Naive thymus-derived CD4-positive, alpha-beta T cell (primary cell): ENCODE results near the gene FCER1G. TPM values are rescaled to one million over a fixed set of nuclear protein-coding genes. Genes with fewer than 3 reads are reported as not detected.
A peak's percentile ranks its signal among the peaks of the same experiment; 100 is the strongest.

ENCODE experiments used
- ATAC-seq: fragments of 150-1000 bp; cut with Tn5 transposase; 2 replicates; pipeline ENCODE4 v1.10.0; 2021; ENCODE audit warnings: mild to moderate bottlenecking, moderate library complexity
- CTCF ChIA-PET: fragments of 350-600 bp; sonication (Branson Sonifier 250); formaldehyde crosslinking; loops from one replicate; lab custom pipeline; 2021; ENCODE audit warnings: antibody characterized with exemption; lab: Charles Lee
- POLR2A ChIA-PET: fragments of 350-600 bp; sonication (Branson Sonifier 250); formaldehyde crosslinking; loops from one replicate; lab custom pipeline; 2021; ENCODE audit warnings: antibody characterized with exemption, inconsistent platforms; lab: Charles Lee
- DNase-seq, 9 donors: peaks; one replicate each; pipeline versions ENCODE4 v3.0.0 to v3.0.0-alpha.2; 2020 to 2022; ENCODE audit warnings: mixed read lengths in 1 of 9
- H3K27ac ChIP-seq: one replicate; pipeline ENCODE4 v1.7.0; 2013; ENCODE audit warnings: mild to moderate bottlenecking, low read depth, low read length, moderate library complexity
- H3K27me3 ChIP-seq, 2 donors: one replicate each; pipeline ENCODE4 v1.7.0; 2013; ENCODE audit warnings: low read length in 2 of 2, mild to moderate bottlenecking in 2 of 2, moderate library complexity in 2 of 2; ENCODE audit not compliant: control insufficient read depth in 2 of 2, insufficient read depth in 2 of 2
- H3K36me3 ChIP-seq, 3 experiments: 1 replicate in 2 of 3; 2 replicates in 1 of 3; pipeline ENCODE4 v1.7.0; 2013; ENCODE audit warnings: low read length in 3 of 3, mild to moderate bottlenecking in 3 of 3, moderate library complexity in 1 of 3; ENCODE audit not compliant: insufficient read depth in 3 of 3, control insufficient read depth in 2 of 3
- H3K4me1 ChIP-seq, 2 donors: one replicate each; pipeline ENCODE4 v1.7.0; 2013; ENCODE audit warnings: low read length in 2 of 2, mild to moderate bottlenecking in 2 of 2, moderate library complexity in 1 of 2; ENCODE audit not compliant: control insufficient read depth in 2 of 2, insufficient read depth in 2 of 2
- H3K4me3 ChIP-seq: 2 replicates; pipeline ENCODE4 v1.7.0; 2013; ENCODE audit warnings: mild to moderate bottlenecking, low read length
- H3K9me3 ChIP-seq, 3 experiments: 1 replicate in 2 of 3; 2 replicates in 1 of 3; pipeline ENCODE4 v1.7.0; 2013; ENCODE audit warnings: low read length in 3 of 3; ENCODE audit not compliant: control insufficient read depth in 2 of 3
- H3K27ac Mint-ChIP-seq, 9 donors: one replicate each; pipeline ENCODE4 v1.8.0; 2020 to 2022; ENCODE audit warnings: mixed read lengths in 9 of 9, mild to moderate bottlenecking in 8 of 9, moderate library complexity in 5 of 9, inconsistent platforms in 2 of 9
- H3K27me3 Mint-ChIP-seq, 5 donors: one replicate each; pipeline ENCODE4 v1.8.0; 2021 to 2022; ENCODE audit warnings: mixed read lengths in 5 of 5, mild to moderate bottlenecking in 1 of 5
- H3K36me3 Mint-ChIP-seq, 5 donors: one replicate each; pipeline ENCODE4 v1.8.0; 2020 to 2022; ENCODE audit warnings: mixed read lengths in 5 of 5, mild to moderate bottlenecking in 3 of 5, inconsistent platforms in 1 of 5
- H3K4me1 Mint-ChIP-seq, 7 donors: one replicate each; pipeline ENCODE4 v1.8.0; 2020 to 2022; ENCODE audit warnings: mixed read lengths in 7 of 7, mild to moderate bottlenecking in 3 of 7, inconsistent platforms in 1 of 7
- H3K4me3 Mint-ChIP-seq, 10 donors: one replicate each; pipeline ENCODE4 v1.8.0; 2020 to 2022; ENCODE audit warnings: mild to moderate bottlenecking in 10 of 10, mixed read lengths in 10 of 10, moderate library complexity in 6 of 10, inconsistent platforms in 2 of 10
- H3K9me3 Mint-ChIP-seq, 11 donors: one replicate each; pipeline ENCODE4 v1.8.0; 2020 to 2022; ENCODE audit warnings: mixed read lengths in 11 of 11, mild to moderate bottlenecking in 4 of 11, inconsistent platforms in 1 of 11, moderate library complexity in 1 of 11
- intact Hi-C, 2 donors: fragments of 100-400 bp; cut with micrococcal nuclease; formaldehyde crosslinking; loops; one replicate each; pipeline ENCODE4 v1.15.1; 2023
- polyA plus RNA-seq, 2 donors: library from polyadenylated mRNA; unstranded; fragments of 300-500 nt; fragmentation: Illumina TruSeq; gene quantifications; one replicate each; pipeline ENCODE4 v1.2.3, GENCODE V29; 2021
- total RNA-seq, 6 experiments: library from RNA in 5 of 6; stranded (reverse) in 5 of 6; gene quantifications; 1 replicate in 5 of 6; 2 replicates in 1 of 6; pipeline ENCODE4 v1.2.3 and lab custom pipeline; 2021 to 2026

The FCER1G gene
- total and polyA plus RNA-seq, 7 experiments from 2014 or later = 2.6 to 171 (median 13.9) TPM

DNA sequence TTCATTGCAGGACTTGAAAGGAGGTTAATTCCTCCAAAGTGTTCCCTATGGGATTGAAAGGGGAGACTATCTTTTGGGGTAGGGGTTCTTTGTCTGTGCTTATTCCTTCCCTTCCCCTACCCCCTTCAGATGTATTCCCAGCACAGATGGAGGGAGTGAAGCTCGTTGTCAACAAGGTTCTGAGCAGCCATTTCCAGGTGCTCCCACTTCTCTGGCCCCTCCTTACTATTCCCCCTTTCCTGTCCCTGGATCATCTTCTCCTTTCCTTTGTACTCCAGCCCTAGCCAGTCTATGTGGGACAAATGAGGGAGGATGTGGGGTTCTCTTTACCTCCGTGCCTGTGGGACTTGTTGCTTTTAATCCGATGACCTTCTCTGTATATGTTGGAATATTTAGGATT, 11.7 kb downstream of the FCER1G start:
- ATAC-seq = no peak
- CTCF ChIA-PET = interaction anchor here (0.7 to 8.2 kb wide), 19 partner anchors 10 to 184 kb away, joined by 3 to 91 read pairs (median 10); partner anchors contain the start of genes CFAP126, FCER1G, NDUFS2 and PPOX
- Mint-ChIP-seq H3K4me1 (peaks cover 19 to 54% (median 41%) of the 10 kb centered on the region in 7 donors), H3K27me3 (no peaks in the 10 kb centered on the region), H3K9me3 (no peaks in the 10 kb centered on the region), H3K27ac (peak overlapping the region in 8 of 9 donors; percentile 17 to 99 (median 70)), H3K4me3 (peak overlapping the region; percentile 74 to 100 (median 98)), H3K36me3 (peaks cover 0 to 13% (median 3%) of the 10 kb centered on the region in 5 donors)
- peak overlapping the region; percentile 73 for H3K4me3 ChIP-seq
- POLR2A ChIA-PET = interaction anchor here (1.0 to 16.8 kb wide), 9 partner anchors 10 to 158 kb away, joined by 3 to 508 read pairs (median 16); partner anchors contain the start of genes ADAMTS4, FCER1G, NDUFS2 and PPOX
- peaks cover 8 to 24% of the 10 kb centered on the region in 2 donors for H3K4me1 ChIP-seq
- intact Hi-C loops = loop anchor here (1.0 to 10.0 kb wide), 9 partner anchors 65 to 962 kb away; partner anchors contain the start of genes CFAP126 (in 1 of the 2), DCAF8 (in 1 of the 2), SDHC (in 1 of the 2) and USF1 (in 1 of the 2)
- H3K27ac ChIP-seq = peak overlapping the region; percentile 70
- DNase-seq = no peak
- peaks cover 0 to 26% (median 0%) of the 10 kb centered on the region in 3 experiments for H3K36me3 ChIP-seq
- H3K9me3 ChIP-seq = no peaks in the 10 kb centered on the region
- H3K27me3 ChIP-seq = no peaks in the 10 kb centered on the region

DNA sequence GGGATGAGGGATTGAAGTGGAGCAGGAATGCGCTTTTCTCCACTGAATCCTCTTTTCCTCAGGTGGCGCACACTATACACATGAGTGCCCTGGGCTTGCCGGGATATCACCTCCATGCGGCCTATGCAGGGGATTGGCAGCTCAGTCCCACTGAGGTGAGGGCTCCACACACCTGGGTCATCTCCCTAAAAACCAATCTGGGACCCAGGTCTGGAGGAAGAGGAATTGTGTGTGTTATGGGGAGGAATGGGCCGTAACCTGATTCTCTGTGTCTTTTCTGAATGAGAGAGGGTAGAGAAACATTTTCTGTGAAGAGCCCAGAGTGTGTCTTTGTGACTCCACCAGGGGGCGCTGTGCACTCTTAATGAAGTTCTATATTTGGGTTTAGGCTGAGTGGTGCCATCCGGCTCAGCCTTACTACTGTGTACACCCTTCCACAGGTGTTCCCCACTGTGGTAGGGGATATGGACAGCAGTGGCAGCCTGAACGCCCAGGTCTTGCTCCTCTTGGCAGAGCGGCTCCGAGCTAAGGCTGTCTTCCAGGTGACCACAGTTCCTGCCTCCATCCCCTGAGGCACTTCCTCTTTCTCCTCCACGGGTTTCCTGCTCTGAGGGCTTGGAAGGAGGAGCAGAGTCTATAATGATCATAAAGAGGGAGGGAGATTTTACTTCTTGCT, 12.2 kb downstream of the FCER1G start:
- ATAC-seq = peak; percentile 60
- H3K4me1 Mint-ChIP-seq = peaks cover 19 to 49% (median 39%) of the 10 kb centered on the region in 7 donors
- H3K36me3 ChIP-seq = peaks cover 0 to 26% (median 0%) of the 10 kb centered on the region in 3 experiments
- ChIA-PET CTCF (interaction anchor here (0.6 to 8.2 kb wide), 21 partner anchors 8 to 157 kb away, joined by 3 to 91 read pairs (median 5); partner anchors contain the start of genes NDUFS2, PPOX and SDHC), POLR2A (interaction anchor here (1.0 to 16.8 kb wide), 6 partner anchors 11 to 158 kb away, joined by 3 to 508 read pairs (median 13); partner anchors contain the start of genes ADAMTS4, FCER1G, NDUFS2 and SDHC)
- no peaks in the 10 kb centered on the region for H3K27me3 ChIP-seq
- H3K4me3 ChIP-seq = peak overlapping the region; percentile 49
- peak overlapping the region; percentile 46 to 99 (median 81) for H3K27ac Mint-ChIP-seq
- H3K4me1 ChIP-seq = peaks cover 8 to 24% of the 10 kb centered on the region in 2 donors
- DNase-seq = peak; percentile 76 to 89 (median 84)
- no peaks in the 10 kb centered on the region for H3K9me3 ChIP-seq
- H3K4me3 Mint-ChIP-seq = peak overlapping the region; percentile 74 to 100 (median 98)
- intact Hi-C loops = loop anchor here (1.0 to 10.0 kb wide), 9 partner anchors 64 to 963 kb away; partner anchors contain the start of genes CFAP126 (in 1 of the 2), DCAF8 (in 1 of the 2), SDHC (in 1 of the 2) and USF1 (in 1 of the 2)
- H3K36me3 Mint-ChIP-seq = peaks cover 0 to 13% (median 3%) of the 10 kb centered on the region in 5 donors
- H3K27ac ChIP-seq = peak overlapping the region; percentile 4
- H3K27me3 Mint-ChIP-seq = no peaks in the 10 kb centered on the region
- H3K9me3 Mint-ChIP-seq = no peaks in the 10 kb centered on the region

DNA sequence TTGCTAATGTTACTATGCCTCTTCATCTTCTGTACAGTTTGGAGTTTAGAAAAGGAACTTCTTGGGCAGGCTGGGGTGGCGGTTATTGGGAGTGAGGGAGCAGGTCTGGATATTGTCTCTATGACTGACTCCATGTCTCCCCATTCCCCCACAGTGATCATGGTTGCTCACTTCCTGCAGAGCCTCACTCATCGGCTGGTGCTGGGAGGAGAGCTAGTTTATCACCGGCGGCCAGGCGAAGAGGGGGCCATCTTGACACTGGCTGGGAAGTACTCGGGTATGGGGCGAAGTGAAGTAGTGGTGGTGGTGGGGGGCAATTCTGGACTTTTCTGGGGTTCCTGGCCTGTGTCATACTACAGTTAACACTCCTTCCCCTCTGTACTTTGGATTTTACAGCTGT, 12.9 kb downstream of the FCER1G start:
- DNase-seq = no peak
- H3K4me1 ChIP-seq = peaks cover 8 to 24% of the 10 kb centered on the region in 2 donors
- Mint-ChIP-seq H3K4me1 (peaks cover 19 to 47% (median 39%) of the 10 kb centered on the region in 7 donors), H3K27ac (peak overlapping the region; percentile 46 to 99 (median 81)), H3K4me3 (peak overlapping the region; percentile 43 to 100 (median 98)), H3K9me3 (no peaks in the 10 kb centered on the region), H3K36me3 (peaks cover 0 to 13% (median 3%) of the 10 kb centered on the region in 5 donors), H3K27me3 (no peaks in the 10 kb centered on the region)
- no peak overlapping the region for H3K4me3 ChIP-seq
- intact Hi-C loops = loop anchor here (5.0 to 10.0 kb wide), 5 partner anchors 139 to 963 kb away; partner anchors contain the start of genes CFAP126 (in 1 of the 2), DCAF8 (in 1 of the 2) and USF1 (in 1 of the 2)
- no peak overlapping the region for H3K27ac ChIP-seq
- peaks cover 0 to 26% (median 0%) of the 10 kb centered on the region in 3 experiments for H3K36me3 ChIP-seq
- ATAC-seq = no peak
- POLR2A ChIA-PET = interaction anchor here (2.3 to 16.8 kb wide), 2 partner anchors 29 to 78 kb away, joined by 7 to 508 read pairs; partner anchors contain the start of genes ADAMTS4 and NDUFS2
- no peaks in the 10 kb centered on the region for H3K27me3 ChIP-seq
- CTCF ChIA-PET = interaction anchor here (0.6 to 8.2 kb wide), 13 partner anchors 9 to 156 kb away, joined by 3 to 91 read pairs (median 4); partner anchors contain the start of genes NDUFS2 and SDHC
- H3K9me3 ChIP-seq = no peaks in the 10 kb centered on the region

DNA sequence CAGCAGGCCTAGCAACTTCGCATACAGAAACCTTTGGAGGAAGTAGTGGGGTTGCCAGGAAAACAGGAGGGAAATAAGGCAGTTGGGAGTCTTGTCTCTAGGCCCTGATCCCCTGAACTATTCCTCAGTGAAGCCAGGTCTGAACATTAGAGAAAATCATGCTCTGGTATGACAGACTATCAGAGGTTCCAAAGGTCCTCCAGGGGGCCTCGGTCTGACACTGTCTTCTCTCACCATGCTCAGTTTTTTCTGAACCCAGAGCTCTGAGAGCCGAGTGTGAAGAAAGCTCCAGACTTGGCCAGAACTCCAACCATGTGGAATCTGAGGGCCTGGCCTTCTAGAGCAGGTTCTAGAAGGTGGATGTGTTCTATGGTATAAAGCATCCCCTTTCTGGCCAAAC, 14.8 kb downstream of the FCER1G start:
- CTCF ChIA-PET = interaction anchor here (0.5 to 8.2 kb wide), 11 partner anchors 11 to 154 kb away, joined by 3 to 91 read pairs (median 3); partner anchors contain the start of genes NDUFS2 and SDHC
- DNase-seq (no peak), ATAC-seq (no peak)
- Mint-ChIP-seq H3K27ac (peak overlapping the region in 5 of 9 donors; percentile 18 to 67 (median 34)), H3K9me3 (no peaks in the 10 kb centered on the region), H3K27me3 (no peaks in the 10 kb centered on the region), H3K4me3 (no peak overlapping the region), H3K4me1 (peaks cover 19 to 37% (median 32%) of the 10 kb centered on the region in 7 donors), H3K36me3 (peaks cover 0 to 13% (median 3%) of the 10 kb centered on the region in 5 donors)
- Histone ChIP-seq H3K27me3 (no peaks in the 10 kb centered on the region), H3K27ac (no peak overlapping the region), H3K4me3 (no peak overlapping the region), H3K9me3 (no peaks in the 10 kb centered on the region), H3K36me3 (peaks cover 0 to 26% (median 0%) of the 10 kb centered on the region in 3 experiments), H3K4me1 (peaks cover 8 to 24% of the 10 kb centered on the region in 2 donors)
- POLR2A ChIA-PET = interaction anchor here (0.5 to 16.8 kb wide), 4 partner anchors 31 to 84 kb away, joined by 3 to 508 read pairs (median 8); partner anchors contain the start of genes ADAMTS4, NDUFS2 and SDHC
- intact Hi-C loops = loop anchor here (5.0 to 10.0 kb wide), 5 partner anchors 137 to 965 kb away; partner anchors contain the start of genes CFAP126 (in 1 of the 2), DCAF8 (in 1 of the 2) and USF1 (in 1 of the 2)

DNA sequence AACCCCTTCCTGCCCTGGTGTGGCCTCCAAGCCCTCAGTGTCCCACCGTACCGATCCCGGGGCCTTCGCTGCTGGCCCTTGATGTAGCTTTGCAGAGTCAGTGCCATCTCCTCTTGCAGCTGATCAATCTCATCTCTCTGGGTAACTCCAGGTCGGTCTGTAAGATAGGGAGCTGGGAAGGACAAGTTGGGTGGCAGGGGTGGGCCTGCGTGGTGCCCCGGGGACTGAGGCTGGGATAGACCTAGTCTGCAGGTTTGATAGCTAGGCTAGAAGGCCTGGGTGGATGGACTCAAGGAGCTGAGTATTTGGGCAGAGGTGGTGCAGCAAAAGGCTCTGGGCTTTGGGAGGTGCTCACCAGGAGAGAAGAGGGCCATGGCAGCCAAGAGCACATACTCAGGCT, 15.7 kb downstream of the FCER1G start:
- DNase-seq (no peak), ATAC-seq (no peak)
- POLR2A ChIA-PET = interaction anchor here (1.6 to 16.8 kb wide), 2 partner anchors 31 to 83 kb away, joined by 10 to 508 read pairs; partner anchors contain the start of genes ADAMTS4, NDUFS2 and SDHC
- no peak overlapping the region for H3K27ac ChIP-seq
- no peak overlapping the region for H3K4me3 Mint-ChIP-seq
- CTCF ChIA-PET = interaction anchor here (0.6 to 8.2 kb wide), 12 partner anchors 8 to 154 kb away, joined by 3 to 91 read pairs (median 4); partner anchors contain the start of genes NDUFS2 and SDHC
- peaks cover 13 to 29% (median 25%) of the 10 kb centered on the region in 7 donors for H3K4me1 Mint-ChIP-seq
- H3K36me3 ChIP-seq = peaks cover 0 to 26% (median 0%) of the 10 kb centered on the region in 3 experiments
- peaks cover 8 to 17% of the 10 kb centered on the region in 2 donors for H3K4me1 ChIP-seq
- H3K9me3 Mint-ChIP-seq = no peaks in the 10 kb centered on the region
- H3K27me3 Mint-ChIP-seq = no peaks in the 10 kb centered on the region
- H3K36me3 Mint-ChIP-seq = peaks cover 0 to 13% (median 3%) of the 10 kb centered on the region in 5 donors
- H3K4me3 ChIP-seq = no peak overlapping the region
- H3K27me3 ChIP-seq = no peaks in the 10 kb centered on the region
- peak overlapping the region in 2 of 9 donors; percentile 48 to 74 for H3K27ac Mint-ChIP-seq
- no peaks in the 10 kb centered on the region for H3K9me3 ChIP-seq
- intact Hi-C loops = no loop called here
